Stimulated activated CD8-positive, alpha-beta memory T cell treated with anti-CD3 and anti-CD28 coated beads, Interleukin-12 subunit alpha, Interleukin-12 subunit beta, amount 100 ng/mL, for 4 hours (primary cell): ENCODE measurements around the gene MYH16.
"Not testable (repeated sequence)": the region's sequence is repeated elsewhere in the genome, so short reads cannot be mapped to it uniquely, and the experiment has no call there.

ENCODE experiments used
- DNase-seq: peaks from one replicate; pipeline ENCODE4 v3.0.0-alpha.2; 2020; ENCODE audit warnings: low read depth

MYH16 gene

DNA sequence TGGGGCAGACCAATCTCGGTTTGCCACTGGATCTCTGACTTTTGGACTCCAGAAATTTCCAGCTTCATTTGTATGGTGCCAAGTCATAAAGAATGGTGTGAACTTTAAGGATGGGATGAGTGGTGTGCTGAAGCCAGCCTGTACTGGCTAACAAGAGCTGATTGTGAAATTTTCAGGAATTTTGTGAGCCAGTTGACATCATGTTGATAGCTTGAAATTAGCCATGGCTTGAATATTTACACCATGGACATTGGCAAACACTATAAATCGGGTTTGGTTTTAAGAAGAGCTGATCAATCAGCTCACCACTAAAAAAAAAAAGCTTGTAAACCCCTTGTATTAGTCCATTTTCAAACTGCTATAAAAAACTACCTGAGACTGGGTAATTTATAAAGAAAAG lies 14.1 kb upstream of the MYH16 start:
- no peak for DNase-seq

DNA sequence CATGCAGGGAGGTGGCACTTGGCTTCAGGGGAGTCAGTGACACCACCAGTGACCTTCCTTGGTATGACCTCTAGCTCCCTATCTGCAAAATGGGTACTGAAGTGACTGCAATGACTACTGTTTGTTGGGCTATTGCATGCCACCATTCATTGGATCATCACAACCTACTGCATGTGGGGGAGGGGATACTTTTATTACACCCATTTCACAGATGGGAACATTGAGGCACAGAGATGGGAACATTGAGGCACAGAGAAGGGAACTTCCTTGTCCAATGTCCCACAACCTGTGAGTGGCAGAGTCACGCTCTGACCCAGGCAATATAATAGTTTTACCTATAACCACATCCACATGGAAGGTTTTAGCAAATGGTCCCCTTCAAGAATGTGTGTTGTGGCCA lies 12.2 kb upstream of the MYH16 start:
- no peak for DNase-seq

DNA sequence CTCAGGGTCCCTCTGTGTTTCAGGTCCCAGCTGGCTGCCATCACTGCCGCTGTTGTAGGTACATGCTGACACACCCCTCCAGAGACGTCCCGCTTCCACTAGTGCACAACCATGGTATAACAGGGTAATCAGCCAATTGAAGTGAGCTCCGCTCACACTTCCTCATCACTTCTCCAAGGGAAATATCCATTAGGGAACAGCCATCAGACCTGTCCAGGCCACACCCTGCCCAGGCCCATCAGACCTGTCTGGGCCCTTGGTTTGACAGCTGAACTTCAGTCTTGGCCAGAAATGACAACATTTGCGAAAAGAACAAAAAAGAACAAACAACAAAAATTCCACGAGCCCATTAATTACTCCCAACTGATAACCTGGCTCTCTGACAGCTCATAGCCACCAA lies 11.0 kb upstream of the MYH16 start:
- DNase-seq, result no peak

DNA sequence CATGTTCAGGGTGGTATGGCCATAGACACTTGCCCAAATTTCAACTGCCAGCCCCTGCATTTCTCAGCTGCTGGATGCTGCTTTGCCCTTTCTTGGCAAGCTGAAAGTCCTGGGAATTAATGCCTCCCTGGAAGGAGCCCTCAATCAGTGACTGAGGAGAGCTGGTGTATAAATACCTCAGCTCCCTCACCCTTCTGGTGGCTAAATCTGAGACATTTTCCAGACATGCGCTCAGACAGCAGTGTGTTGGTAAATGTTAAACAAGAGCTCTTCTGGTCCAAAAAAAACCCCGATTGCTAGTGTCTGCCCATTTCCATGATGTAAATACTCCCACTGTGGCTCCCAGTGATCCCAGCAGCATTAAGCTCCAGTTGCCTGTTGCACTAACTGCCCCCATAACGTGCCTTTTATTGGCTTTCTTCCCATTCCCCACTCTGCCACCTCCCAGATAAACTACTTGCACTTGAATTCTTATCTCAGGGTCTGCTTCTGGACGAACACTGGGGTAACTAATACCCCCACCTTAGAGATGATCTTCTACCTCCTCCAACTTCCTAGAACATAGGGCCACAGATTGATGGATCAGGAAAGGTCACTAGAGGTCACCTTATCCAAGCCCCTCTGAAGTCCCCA lies 6.7 kb upstream of the MYH16 start:
- DNase-seq, result no peak

DNA sequence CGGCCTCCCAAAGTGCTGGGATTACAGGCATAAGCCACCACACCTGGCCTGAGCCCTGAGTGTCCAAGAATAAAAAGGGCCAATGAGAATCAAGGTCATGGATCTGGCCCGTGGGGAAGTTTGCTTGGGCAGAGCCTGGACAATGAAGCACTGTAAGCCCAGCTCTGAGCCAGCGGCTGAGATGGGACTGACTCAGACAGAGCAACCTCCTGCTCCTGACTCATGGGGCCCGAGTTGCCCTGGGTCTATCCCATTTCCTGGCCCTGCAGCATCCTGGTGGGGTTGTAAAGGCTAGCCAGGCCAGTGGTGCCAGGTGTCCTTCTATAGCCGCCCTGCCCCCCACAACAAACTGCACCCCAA lies 5.2 kb upstream of the MYH16 start:
- no peak for DNase-seq

DNA sequence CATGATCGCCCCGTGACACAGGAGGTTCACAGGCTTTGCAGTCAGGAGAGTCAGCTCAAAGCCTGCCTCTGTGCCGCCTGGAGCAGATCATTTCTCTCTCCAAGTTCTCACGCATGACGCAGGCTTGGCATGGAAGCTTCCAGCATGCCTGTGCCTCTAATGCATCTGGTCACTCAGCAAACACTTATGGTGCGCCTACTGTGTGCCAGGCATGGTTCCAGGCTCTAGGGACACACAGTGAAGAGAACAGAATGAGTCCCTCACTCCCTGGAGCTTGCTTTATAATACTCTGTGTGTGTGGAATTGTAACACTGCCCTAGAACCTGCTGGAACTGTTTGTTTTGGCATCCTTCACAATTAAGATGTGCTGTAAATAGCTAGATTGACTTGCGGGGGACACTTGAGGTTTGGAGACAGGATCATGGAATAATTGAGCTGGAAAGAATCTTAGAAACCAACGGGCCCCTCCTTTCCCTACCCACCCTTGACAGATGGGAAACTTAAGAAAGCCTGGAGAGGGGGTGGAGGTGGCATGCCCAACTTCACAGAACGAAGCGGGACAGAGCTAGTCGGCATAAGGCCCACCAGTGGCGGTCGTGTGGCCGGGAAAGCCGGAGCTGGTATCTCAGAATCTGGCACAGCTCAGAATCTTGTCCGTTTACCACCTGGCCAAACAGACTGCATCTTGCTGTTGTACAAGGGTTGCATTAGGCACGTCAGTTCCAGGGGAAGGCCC lies 4.6 kb upstream of the MYH16 start:
- no peak for DNase-seq

- no peak for DNase-seq
These were observed 4.1 kb upstream of the MYH16 start for GRCh38 chr7:99268577-99268908.

- DNase-seq, result no peak
These were observed 1.9 kb upstream of the MYH16 start for GRCh38 chr7:99270702-99271101.

DNA sequence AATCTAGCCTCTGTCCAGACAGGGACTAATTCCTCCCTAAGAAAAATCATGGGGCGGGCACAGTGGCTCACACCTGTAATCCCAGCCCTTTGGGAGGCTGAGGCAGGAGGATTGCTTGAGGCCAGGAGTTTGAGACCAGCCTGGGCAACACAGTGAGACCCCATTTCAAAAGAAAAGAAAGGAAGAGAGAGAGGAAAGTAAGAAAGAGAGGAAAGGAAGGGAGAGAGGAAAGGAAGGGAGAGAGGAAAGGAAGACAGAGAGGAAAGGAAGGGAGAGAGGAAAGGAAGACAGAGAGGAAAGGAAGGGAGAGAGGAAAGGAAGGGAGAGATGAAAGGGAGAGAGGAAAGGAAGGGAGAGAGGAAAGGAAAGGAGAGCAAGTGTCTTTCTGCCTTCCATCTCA lies 922 bp downstream of the MYH16 start:
- not testable (repeated sequence) for DNase-seq

DNA sequence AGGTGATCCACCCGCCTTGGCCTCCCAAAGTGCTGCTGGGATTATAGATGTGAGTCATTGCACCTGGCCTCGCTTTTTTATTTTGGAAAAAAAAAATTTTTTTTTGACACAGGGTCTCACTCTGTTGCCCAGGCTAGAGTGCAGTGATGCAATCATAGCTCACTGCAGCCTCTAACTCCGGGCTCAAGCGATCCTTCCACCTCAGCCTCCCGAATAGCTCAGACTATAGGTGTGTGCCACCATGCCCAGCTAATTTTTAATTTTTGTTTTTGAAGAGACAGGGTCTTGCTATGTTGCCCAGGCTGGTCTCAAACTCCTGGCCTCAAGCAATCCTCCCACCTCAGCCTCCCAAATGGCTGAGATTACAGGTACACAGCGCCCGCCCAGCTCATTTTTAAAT lies 2.3 kb downstream of the MYH16 start:
- not testable (repeated sequence) for DNase-seq

DNA sequence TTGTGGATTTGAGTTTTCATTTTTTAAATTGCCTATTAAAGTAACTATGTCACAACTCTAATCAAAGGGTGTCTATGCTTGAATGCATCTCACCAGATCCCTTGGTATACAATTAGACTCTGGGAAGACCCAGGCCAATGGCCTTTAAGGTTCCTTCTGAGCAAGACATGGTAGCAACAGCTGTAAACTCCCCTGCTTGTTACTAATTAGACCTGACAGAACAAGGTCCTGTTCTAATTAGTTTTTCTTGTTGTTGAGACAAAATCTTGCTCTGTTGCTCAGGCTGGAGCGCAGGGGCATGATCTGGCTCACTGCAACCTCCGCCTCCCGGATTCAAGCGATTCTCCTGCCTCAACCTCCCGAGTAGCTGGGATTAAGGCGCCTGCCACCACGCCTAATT lies 2.9 kb downstream of the MYH16 start:
- no peak for DNase-seq

GRCh38 chr7:99278180-99278579 lies 5.5 kb downstream of the MYH16 start:
- DNase-seq, result no peak

- not testable (repeated sequence) for DNase-seq
These were observed 11.5 kb downstream of the MYH16 start for GRCh38 chr7:99284165-99284564.

- no peak for DNase-seq
These were observed 15.3 kb downstream of the MYH16 start for GRCh38 chr7:99287779-99288534.

DNA sequence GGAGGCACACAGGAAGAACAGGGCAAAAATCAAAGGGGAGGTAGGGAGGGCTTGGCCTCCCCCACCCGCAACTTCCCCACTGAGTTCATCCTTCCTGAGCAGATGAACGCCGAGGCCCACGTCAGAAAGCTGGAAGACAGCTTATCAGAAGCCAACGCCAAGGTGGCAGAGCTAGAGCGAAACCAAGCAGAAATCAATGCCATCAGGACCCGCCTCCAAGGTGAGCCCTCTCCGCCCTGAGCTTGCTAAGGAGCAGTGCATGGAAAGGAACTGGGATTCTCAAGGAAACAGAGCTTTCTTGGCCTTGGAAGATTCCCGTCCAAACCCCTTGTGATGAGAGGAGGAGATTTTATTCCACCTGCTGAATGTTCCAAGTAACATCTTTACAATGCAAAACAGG lies 16.5 kb downstream of the MYH16 start:
- DNase-seq, result no peak

DNA sequence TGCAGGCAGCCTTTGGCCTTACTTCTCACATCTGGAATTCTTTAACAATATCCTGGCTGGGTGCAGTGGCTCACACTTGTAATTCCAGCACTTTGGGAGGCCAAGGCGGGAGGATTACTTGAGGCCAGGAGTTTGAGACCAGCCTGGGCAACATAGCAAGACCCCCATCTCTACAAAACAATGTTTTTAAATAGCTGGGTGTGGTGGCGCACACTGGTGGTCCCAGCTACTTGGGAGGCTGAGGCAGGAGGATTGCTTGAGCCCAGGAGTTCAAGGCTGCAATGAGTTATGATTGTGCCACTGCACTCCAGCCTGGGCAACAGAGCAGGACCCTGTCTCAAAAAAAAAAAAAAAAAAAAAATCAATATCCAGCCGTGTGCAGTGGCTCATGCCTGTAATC lies 17.5 kb downstream of the MYH16 start:
- not testable (repeated sequence) for DNase-seq

GRCh38 chr7:99290980-99291607 lies 18.5 kb downstream of the MYH16 start:
- no peak for DNase-seq

GRCh38 chr7:99292127-99292526 lies 19.5 kb downstream of the MYH16 start:
- no peak for DNase-seq

GRCh38 chr7:99293167-99293566 lies 20.5 kb downstream of the MYH16 start:
- DNase-seq, result no peak

DNA sequence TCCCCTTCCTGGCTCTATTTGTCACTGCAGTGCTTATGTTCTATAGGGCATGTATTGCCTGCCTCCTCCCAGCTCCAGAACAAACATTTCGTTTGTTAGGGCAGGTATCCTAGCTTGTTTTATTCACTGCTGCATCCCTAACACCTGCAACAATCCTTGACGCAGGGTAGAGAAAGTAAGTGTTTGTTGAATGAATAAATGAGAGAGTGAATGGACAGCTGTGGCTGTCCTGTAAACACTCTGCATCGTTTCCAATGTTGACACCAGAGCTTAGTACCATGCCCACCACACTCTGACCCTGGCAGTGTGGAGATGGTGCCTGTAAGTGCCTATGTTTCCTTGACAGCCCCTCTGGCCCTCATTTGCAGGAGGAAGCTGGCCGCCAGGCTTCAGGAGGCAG lies 21.0 kb downstream of the MYH16 start:
- DNase-seq, result no peak

GRCh38 chr7:99296471-99296870 lies 23.8 kb downstream of the MYH16 start:
- no peak for DNase-seq

GRCh38 chr7:99301496-99301895 lies 28.9 kb downstream of the MYH16 start:
- DNase-seq, result no peak
